Lung (tissue), 12 donors: ENCODE results near the gene LANCL3. TPM values are rescaled to one million over a fixed set of nuclear protein-coding genes. Genes with fewer than 3 reads are reported as not detected.

Experiments used
- ATAC-seq: fragments of 200-7000 bp; cut with Tn5 transposase; one replicate; pipeline ENCODE4 v1.9.1; 2020; ENCODE audit warnings: moderate number of reproducible peaks; ENCODE audit not compliant: insufficient read depth, low FRiP score
- DNase-seq, 3 donors: peaks; one replicate each; pipeline ENCODE4 v3.0.0-alpha.2; 2013 to 2017
- H3K27ac ChIP-seq, 2 donors: one replicate each; pipeline ENCODE4 v1.5.1; 2013; ENCODE audit warnings: mild to moderate bottlenecking in 2 of 2, moderate library complexity in 2 of 2, control low read depth in 1 of 2, inconsistent platforms in 1 of 2, low read depth in 1 of 2, low read length in 1 of 2
- H3K27me3 ChIP-seq, 3 donors: one replicate each; pipeline ENCODE4 v1.5.1; 2013; ENCODE audit warnings: low read length in 2 of 3; ENCODE audit not compliant: control insufficient read depth in 3 of 3, insufficient read depth in 3 of 3
- H3K36me3 ChIP-seq, 4 donors: one replicate each; pipeline ENCODE4 v1.5.1; 2013; ENCODE audit warnings: low read length in 4 of 4, mild to moderate bottlenecking in 1 of 4, moderate library complexity in 1 of 4; ENCODE audit not compliant: control insufficient read depth in 4 of 4, insufficient read depth in 4 of 4
- H3K4me1 ChIP-seq, 5 donors: one replicate each; pipeline ENCODE4 v1.5.1; 2013; ENCODE audit warnings: low read length in 5 of 5, mild to moderate bottlenecking in 2 of 5, moderate library complexity in 1 of 5; ENCODE audit not compliant: control insufficient read depth in 5 of 5, insufficient read depth in 5 of 5
- H3K4me3 ChIP-seq: one replicate; pipeline ENCODE4 v1.5.1; 2013; ENCODE audit warnings: mild to moderate bottlenecking, control low read depth, moderate library complexity
- H3K9ac ChIP-seq, 2 donors: one replicate each; pipeline ENCODE4 v1.5.1; 2013; ENCODE audit warnings: low read length in 2 of 2, control low read depth in 1 of 2; ENCODE audit not compliant: insufficient read depth in 1 of 2
- H3K9me3 ChIP-seq, 4 donors: one replicate each; pipeline ENCODE4 v1.5.1; 2013; ENCODE audit warnings: low read length in 3 of 4, mild to moderate bottlenecking in 1 of 4, moderate library complexity in 1 of 4; ENCODE audit not compliant: control insufficient read depth in 4 of 4, insufficient read depth in 3 of 4
- CTCF ChIP-seq: IDR thresholded peaks from 2 replicates; pipeline ENCODE4 v1.5.1; 2012; ENCODE audit warnings: mild to moderate bottlenecking; ENCODE audit errors: control extremely low read depth, extremely low read depth
- WGBS, 2 donors: extraction: QIAGEN DNeasy Blood & Tissue Kit; methylation state at CpG; one replicate each; pipeline ENCODE4 v1.1.7; 2013; 5-methylcytosine and 5-hydroxymethylcytosine counted together
- polyA plus RNA-seq, 2 donors: library from polyadenylated mRNA; stranded (reverse); fragments of 200-250 nt; gene quantifications; one replicate each; pipeline ENCODE4 v1.2.1, GENCODE V29; 2013
- total RNA-seq, 2 donors: library from RNA; depleted of rRNA in 1 of 2; stranded (reverse); fragments of >200 nt in 1 of 2; gene quantifications; one replicate each; pipeline ENCODE4 v1.2.1, GENCODE V29; 2014 to 2021
- donor health status: control.
- donor health status: control.
- donor health status: Bipolar disorder and iron deficiency.
- donor health status: healthy.
- donor health status: DM: yes; HTN: yes; CAD: no.

The LANCL3 gene
- total and polyA plus RNA-seq, 4 donors: 0.43 to 10.7 (median 1.4) TPM

- TF ChIP-seq CTCF: no peak
- Histone ChIP-seq H3K36me3 (no peaks in the 10 kb centered on the region), H3K4me3 (no peak overlapping the region), H3K27ac (no peak overlapping the region), H3K4me1 (no peaks in the 10 kb centered on the region), H3K27me3 (peaks cover 0 to 12% (median 11%) of the 10 kb centered on the region in 3 donors), H3K9me3 (peaks cover 0 to 2% (median 0%) of the 10 kb centered on the region in 4 donors), H3K9ac (no peak overlapping the region)
- WGBS, 2 donors: 83 to 85% methylated on average over 1 of the region's 1 CpG
- no peak for ATAC-seq
- no peak for DNase-seq
These were observed 87.6 kb downstream of the LANCL3 start for GRCh38 chrX:37659047-37659446.

- H3K4me3 ChIP-seq: no peak overlapping the region
- H3K9me3 ChIP-seq: peaks cover 0 to 2% (median 0%) of the 10 kb centered on the region in 4 donors
- H3K9ac ChIP-seq: no peak overlapping the region
- H3K27me3 ChIP-seq: peaks cover 0 to 8% (median 3%) of the 10 kb centered on the region in 3 donors
- DNase-seq (no peak), ATAC-seq (no peak)
- WGBS, 2 donors: 57 to 82% methylated on average over 4 of the region's 4 CpGs
- no peaks in the 10 kb centered on the region for H3K36me3 ChIP-seq
- no peaks in the 10 kb centered on the region for H3K4me1 ChIP-seq
- TF ChIP-seq CTCF: no peak
- no peak overlapping the region for H3K27ac ChIP-seq
These were observed 90.7 kb downstream of the LANCL3 start for GRCh38 chrX:37662181-37662580.

GRCh38 chrX:37666516-37666915 lies 95.1 kb downstream of the LANCL3 start:
- no peak overlapping the region for H3K27ac ChIP-seq

More at GRCh38 chrX:37666516-37666915, 95.1 kb downstream of the LANCL3 start:
- TF ChIP-seq CTCF: no peak
- DNase-seq: peak in 2 of 3 donors; percentile 63 to 86
- ATAC-seq: no peak
- Histone ChIP-seq H3K9me3 (peaks cover 0 to 2% (median 0%) of the 10 kb centered on the region in 4 donors), H3K4me1 (no peaks in the 10 kb centered on the region), H3K4me3 (no peak overlapping the region), H3K9ac (no peak overlapping the region), H3K36me3 (no peaks in the 10 kb centered on the region), H3K27me3 (peaks cover 0 to 3% (median 2%) of the 10 kb centered on the region in 3 donors)
